K562 (cell line): ENCODE results near the gene COLQ. TPM values are rescaled to one million over a fixed set of nuclear protein-coding genes. Genes with fewer than 3 reads are reported as not detected.

Source experiments
- ATAC-seq: fragments of 200-7000 bp; cut with Tn5 transposase; 3 replicates; pipeline ENCODE4 v1.9.1; 2020; ENCODE audit warnings: moderate library complexity
- Bru-seq: library from RNA; stranded (reverse); fragments of 400-500 nt; gene quantifications from one replicate; lab custom pipeline; 2021; lab: Mats Ljungman, UMichigan
- BruChase-seq, 2 experiments: library from RNA; stranded (reverse); fragments of 400-500 nt; gene quantifications; one replicate each; lab custom pipeline; 2021; lab: Mats Ljungman, UMichigan
- BruUV-seq: library from RNA; stranded (reverse); fragments of 400-500 nt; replicated peaks from 2 replicates; lab custom pipeline; 2021; lab: Mats Ljungman, UMichigan
- CTCF ChIA-PET: fragments of 300-600 bp; formaldehyde crosslinking; extraction: SDS; loops from one replicate; lab custom pipeline; 2021; ENCODE audit warnings: low intra/inter-chr PET ratio; lab: Yijun Ruan, JAX
- POLR2A ChIA-PET: fragments of 300-600, 350-650 bp; sonication (Branson Sonifier 250); formaldehyde crosslinking; extraction: SDS; loops from one replicate; lab custom pipeline; 2021; ENCODE audit warnings: antibody characterized with exemption, inconsistent platforms; lab: Yijun Ruan, JAX
- DNase-seq, 4 experiments: peaks; one replicate each; pipeline versions ENCODE4 v3.0.0 to v3.0.0-alpha.2; 2011 to 2018; ENCODE audit warnings: low spot score in 3 of 4, mixed read lengths in 3 of 4; ENCODE audit errors: extremely low read depth in 1 of 4
- FAIRE-seq: peaks from 2 replicates; lab custom pipeline; 2011; peaks lifted over from hg19 to GRCh38; lab: Jason Lieb, UNC
- H2AFZ ChIP-seq: 2 replicates; pipeline ENCODE4 v1.6.0; 2011; ENCODE audit warnings: low read depth, low read length, control low read depth, inconsistent platforms
- H3K27ac ChIP-seq: fragments of 200-600 bp; 3 replicates; pipeline ENCODE4 v1.8.0; 2011; ENCODE audit warnings: low read depth, mild to moderate bottlenecking, control low read depth, inconsistent platforms, low read length, moderate library complexity, mixed read lengths; ENCODE audit errors: extremely low read depth
- H3K27me3 ChIP-seq, 2 experiments: fragments of 300-600 bp in 1 of 2; 2 replicates in 1 of 2; 3 replicates in 1 of 2; pipeline versions ENCODE4 v1.6.0 to v1.8.0; 2011; ENCODE audit warnings: inconsistent platforms in 2 of 2, low read length in 2 of 2, mild to moderate bottlenecking in 1 of 2, mixed read lengths in 1 of 2, moderate library complexity in 1 of 2; ENCODE audit not compliant: control insufficient read depth in 2 of 2, insufficient read depth in 2 of 2
- H3K36me3 ChIP-seq: fragments of 300-600 bp; 3 replicates; pipeline ENCODE4 v1.8.0; 2011; ENCODE audit warnings: mild to moderate bottlenecking, low read length, inconsistent platforms; ENCODE audit not compliant: control insufficient read depth, insufficient read depth
- H3K4me1 ChIP-seq, 2 experiments: fragments of 200-600 bp in 1 of 2; replicated peaks in 1 of 2; 2 replicates in 1 of 2; 3 replicates in 1 of 2; pipeline versions ENCODE4 v1.5.1 to v1.8.0; 2011; ENCODE audit warnings: inconsistent platforms in 2 of 2, low read length in 2 of 2, mild to moderate bottlenecking in 1 of 2, mixed read lengths in 1 of 2, moderate library complexity in 1 of 2; ENCODE audit not compliant: control insufficient read depth in 2 of 2, insufficient read depth in 2 of 2
- H3K4me2 ChIP-seq: 2 replicates; pipeline ENCODE4 v1.6.1; 2011; ENCODE audit warnings: low read length, control low read depth, inconsistent platforms, mixed read lengths; ENCODE audit not compliant: insufficient read depth
- H3K4me3 ChIP-seq: fragments of 200-600 bp; sonication (generic), shearing (Covaris generic); 2 replicates; pipeline ENCODE4 v1.5.1; 2016; ENCODE audit warnings: control low read depth, inconsistent platforms
- H3K79me2 ChIP-seq: fragments of 200-600 bp; 3 replicates; pipeline ENCODE4 v1.8.0; 2011; ENCODE audit warnings: low read length, inconsistent platforms; ENCODE audit not compliant: control insufficient read depth, insufficient read depth
- H3K9ac ChIP-seq, 2 experiments: 2 replicates each; pipeline versions ENCODE4 v1.6.0 to v1.6.1; 2011; ENCODE audit warnings: low read depth in 2 of 2, low read length in 2 of 2, control low read depth in 1 of 2, inconsistent platforms in 1 of 2, mild to moderate bottlenecking in 1 of 2, mixed read lengths in 1 of 2; ENCODE audit not compliant: insufficient read depth in 1 of 2
- H3K9me1 ChIP-seq: one replicate; pipeline ENCODE4 v1.6.0; 2011; ENCODE audit warnings: inconsistent platforms, mild to moderate bottlenecking, low read length, moderate library complexity; ENCODE audit not compliant: control insufficient read depth, insufficient read depth
- H3K9me3 ChIP-seq: replicated peaks from 2 replicates; pipeline ENCODE4 v1.5.1; 2011; ENCODE audit warnings: low read depth, low read length, inconsistent platforms; ENCODE audit not compliant: control insufficient read depth, insufficient read depth
- H4K20me1 ChIP-seq: replicated peaks from 2 replicates; pipeline ENCODE4 v1.6.1; 2011; ENCODE audit warnings: low read length, inconsistent platforms, mixed read lengths; ENCODE audit not compliant: control insufficient read depth, insufficient read depth
- ARID1B ChIP-seq: fragments of 450-650 bp; IDR thresholded peaks from 2 replicates; pipeline ENCODE4 v1.6.1; 2016; ENCODE audit warnings: antibody characterized with exemption, mild to moderate bottlenecking, inconsistent platforms
- ATF6 ChIP-seq: sonication (generic); formaldehyde crosslinking; IDR thresholded peaks from 2 replicates; pipeline ENCODE4 v1.4.0; 2020; ENCODE audit warnings: mild to moderate bottlenecking, missing genetic modification reagents
- CBX2 ChIP-seq: fragments of 200-600 bp; sonication (generic); IDR thresholded peaks from one replicate; pipeline ENCODE4 v1.6.1; 2012; ENCODE audit warnings: mild to moderate bottlenecking, low read length, inconsistent platforms; ENCODE audit not compliant: insufficient read depth, poor library complexity, severe bottlenecking
- CXXC5 ChIP-seq: fragments of 250-450 bp; sonication (Bioruptor Pico); IDR thresholded peaks from 2 replicates; pipeline ENCODE4 v1.8.0; 2022; ENCODE audit warnings: inconsistent platforms, mild to moderate bottlenecking, moderate library complexity
- E4F1 ChIP-seq: fragments of 250-450 bp; sonication (Bioruptor Pico); IDR thresholded peaks from 2 replicates; pipeline ENCODE4 v1.5.0; 2021; ENCODE audit warnings: mild to moderate bottlenecking, borderline replicate concordance
- GTF2F1 ChIP-seq: IDR thresholded peaks from 2 replicates; pipeline ENCODE4 v1.6.1; 2011; ENCODE audit warnings: low read depth, low read length, improper control_type of control experiment
- HBP1 ChIP-seq: fragments of 450-650 bp; formaldehyde crosslinking; IDR thresholded peaks from 2 replicates; pipeline ENCODE4 v1.4.0; 2022; ENCODE audit warnings: missing genetic modification characterization
- KHSRP ChIP-seq: fragments of 450-650 bp; IDR thresholded peaks from 2 replicates; pipeline ENCODE4 v1.6.1; 2017
- OTX1 ChIP-seq: fragments of 450-650 bp; formaldehyde crosslinking; IDR thresholded peaks from 2 replicates; pipeline ENCODE4 v1.4.0; 2022; ENCODE audit warnings: mild to moderate bottlenecking
- PHF8 ChIP-seq: fragments of 200-600 bp; sonication (generic); IDR thresholded peaks from 2 replicates; pipeline ENCODE4 v1.6.1; 2012; ENCODE audit warnings: mixed run types, mild to moderate bottlenecking, inconsistent platforms, low read length, moderate library complexity, borderline replicate concordance
- ZNF316 ChIP-seq: fragments of 450-650 bp; IDR thresholded peaks from 2 replicates; pipeline ENCODE4 v1.6.1; 2016
- ZNF75A ChIP-seq: fragments of 450-650 bp; formaldehyde crosslinking; IDR thresholded peaks from 2 replicates; pipeline ENCODE4 v1.4.0; 2020; ENCODE audit warnings: mild to moderate bottlenecking
- WGBS: fragments of 100-300 bp; shearing (Covaris generic); methylation state at CpG from one replicate; pipeline ENCODE4 v1.1.6; 2016; ENCODE audit warnings: low coverage, mixed read lengths; ENCODE audit not compliant: insufficient coverage; ENCODE audit errors: missing lambda C conversion rate; 5-methylcytosine and 5-hydroxymethylcytosine counted together
- in situ Hi-C: fragments of 300-500 bp; cut with MboI; formaldehyde crosslinking; loops from 4 replicates; pipeline ENCODE4 v1.15.0; 2018; ENCODE audit warnings: inconsistent platforms, mixed read lengths
- intact Hi-C: fragments of 100-400 bp; cut with micrococcal nuclease; formaldehyde crosslinking; loops from 2 replicates; pipeline ENCODE4 v1.14.2; 2022
- long read RNA-seq, 3 experiments: library from polyadenylated mRNA in 2 of 3; library from RNA in 1 of 3; unstranded in 2 of 3; stranded (forward) in 1 of 3; transcript quantifications; one replicate each; pipeline ENCODE4 v2.0.0, GENCODE V29; 2019 to 2022
- polyA minus RNA-seq, 3 experiments: library from RNA; depleted of rRNA, polyadenylated mRNA; stranded (reverse); fragments of >200 nt; gene quantifications; 2 replicates each; pipeline ENCODE4 v1.2.3, GENCODE V29; 2011
- polyA plus RNA-seq, 8 experiments: library from polyadenylated mRNA; depleted of rRNA in 4 of 8; stranded (reverse) in 5 of 8; unstranded in 3 of 8; fragments of >200 nt; fragmentation: Nextera tagmentation in 2 of 8; fragmentation: Illumina TruSeq in 1 of 8; extraction: Ambion mirVana in 2 of 8; extraction: Trizol in 1 of 8; gene quantifications; 2 replicates each; pipeline versions ENCODE4 v1.2.1 to v1.2.3, GENCODE V29; 2011 to 2014; ENCODE audit warnings: inconsistent platforms in 1 of 8, missing spikeins in 1 of 8
- total RNA-seq, 7 experiments: library from RNA; depleted of rRNA in 6 of 7; stranded (reverse); fragments of >200 nt in 6 of 7; fragmentation: Illumina TruSeq in 2 of 7; extraction: Trizol in 2 of 7; gene quantifications; 2 replicates each; pipeline versions ENCODE4 v1.2.1 to v1.2.3, GENCODE V29; 2011 to 2021; ENCODE audit warnings: low replicate concordance in 1 of 7

The COLQ gene
- 0.16 and 0.23 TPM in 2 replicates for total RNA-seq (2011; cell fraction: chromatin; rRNA removed; ENCODE audit: low replicate concordance)
- 0.33 TPM in 1 of 2 replicates, not detected in the other for total RNA-seq (2011; cell fraction: nucleolus; rRNA removed)
- total RNA-seq (2011; cell fraction: nucleoplasm; rRNA removed), result 0.73 TPM in 1 of 2 replicates, not detected in the other
- total RNA-seq (2014; rRNA removed) (0.04 TPM in 1 of 2 replicates, not detected in the other), total RNA-seq (2014; rRNA removed; fragmentation: Illumina TruSeq; extraction: Trizol) (0.04 TPM in 1 of 2 replicates, not detected in the other), total RNA-seq (2015; rRNA removed; fragmentation: Illumina TruSeq; extraction: Trizol) (0.15 and 0.36 TPM in 2 replicates), total RNA-seq (2021) (0.27 TPM in 1 of 2 replicates, not detected in the other), polyA plus RNA-seq (2011; rRNA removed) (0.24 TPM in 1 of 2 replicates, not detected in the other), polyA plus RNA-seq (2014; fragmentation: Illumina TruSeq; extraction: Trizol) (0.19 and 0.27 TPM in 2 replicates), polyA plus RNA-seq (2014; fragmentation: Nextera tagmentation; extraction: Ambion mirVana) (not detected), polyA plus RNA-seq (2014; rRNA removed) (0.05 and 0.25 TPM in 2 replicates), polyA minus RNA-seq (2011; rRNA and poly(A)+ RNA removed) (not detected in 2 replicates), Bru-seq, nascent RNA (percentile 20 among the genes with signal in this experiment), BruChase-seq, experiment 1, labeled RNA remaining after a 2-hour chase (percentile 22 among the genes with signal in this experiment), BruChase-seq, experiment 2, labeled RNA remaining after a 6-hour chase (percentile 22 among the genes with signal in this experiment)
- polyA plus RNA-seq (2011; cell fraction: cytosol; rRNA removed), result 0.10 and 0.16 TPM in 2 replicates
- polyA plus RNA-seq (2011; cell fraction: nucleus; rRNA removed), result 0.81 and 1.1 TPM in 2 replicates
- polyA plus RNA-seq (2012), result 0.04 and 0.14 TPM in 2 replicates
- polyA minus RNA-seq (2011; cell fraction: cytosol; rRNA and poly(A)+ RNA removed), result not detected in 2 replicates
- polyA minus RNA-seq (2011; cell fraction: nucleus; rRNA and poly(A)+ RNA removed), result not detected in 2 replicates
- long read RNA-seq, experiment 1, result 0 reads
- long read RNA-seq, experiment 2, result 0 reads
- long read RNA-seq, experiment 3, result 0 reads

- in situ Hi-C loops (no loop called here), intact Hi-C loops (no loop called here)
- Histone ChIP-seq H3K4me1 (no peaks in the 10 kb centered on the region), H3K9ac (0 out of 4 replicates have a peak within 1 kb of the TSS, but pooled peaks of 1 of the 2 experiments have one; percentile 40), H3K79me2 (no peaks in the 10 kb centered on the region), H3K4me2 (no peak within 1 kb of the TSS), H3K36me3 (no peaks in the 10 kb centered on the region), H3K27ac (no peak within 1 kb of the TSS), H3K9me3 (no peaks in the 10 kb centered on the region), H3K27me3 (peaks cover 22 to 36% of the 10 kb centered on the region in 2 experiments; a peak in 4 of 5 replicates), H4K20me1 (peaks cover 8% of the 10 kb centered on the region; the same call in 1 of the 2 replicates), H2AFZ (peak within 1 kb of the TSS; percentile 39; the same call in 1 of the 2 replicates), H3K4me3 (no peak within 1 kb of the TSS), H3K9me1 (no peaks in the 10 kb centered on the region)
- FAIRE-seq, result no peak
- ATAC-seq, result peak; percentile 44; the same call in 2 of the 3 replicates
- no TSS peak for BruUV-seq
- ChIA-PET POLR2A (interaction anchor here (0.5 kb wide), 1 partner anchor 942 kb away, joined by 3 read pairs; no protein-coding TSS in a partner anchor), CTCF (no interaction called here)
- DNase-seq, result peak in 1 of 4 experiments; percentile 19
- 2% methylated on average over 6 of the region's 6 CpGs for WGBS
- TF ChIP-seq ARID1B (0 out of 2 replicates have a peak, but pooled peaks have one; percentile 11), ZNF316 (no peak), GTF2F1 (no peak), HBP1 (CRISPR knock-in tag) (0 out of 2 replicates have a peak, but pooled peaks have one; percentile 52), KHSRP (no peak), CXXC5 (CRISPR knock-in tag) (peak; percentile 40; the same call in 1 of the 2 replicates), CBX2 (no peak), E4F1 (CRISPR knock-in tag) (no peak), OTX1 (0 out of 2 replicates have a peak, but pooled peaks have one; percentile 20), ZNF75A (CRISPR knock-in tag) (no peak), PHF8 (no peak), ATF6 (CRISPR knock-in tag) (no peak)
Measured at GRCh38 chr3:15521573-15521965, at the start of gene COLQ. TSS of gene COLQ (minus strand) at chr3:15521706. CDS start at chr3:15521625, 81 bp downstream.
